D721Med (cell line): ENCODE measurements around the gene SETDB1.

Experiments
- DNase-seq: peaks from one replicate; pipeline ENCODE4 v3.0.0; 2011; ENCODE audit warnings: low spot score; ENCODE audit not compliant: insufficient read length
- FAIRE-seq: peaks from 2 replicates; lab custom pipeline; 2011; peaks lifted over from hg19 to GRCh38; lab: Jason Lieb, UNC
- TF ChIP-seq, protein P1 (sequence below): IDR thresholded peaks from 2 replicates; pipeline ENCODE4 v1.5.1; 2012; ENCODE audit warnings: mild to moderate bottlenecking, control low read depth; ENCODE audit not compliant: insufficient read depth; ENCODE audit errors: missing control alignments

Gene SETDB1

DNA sequence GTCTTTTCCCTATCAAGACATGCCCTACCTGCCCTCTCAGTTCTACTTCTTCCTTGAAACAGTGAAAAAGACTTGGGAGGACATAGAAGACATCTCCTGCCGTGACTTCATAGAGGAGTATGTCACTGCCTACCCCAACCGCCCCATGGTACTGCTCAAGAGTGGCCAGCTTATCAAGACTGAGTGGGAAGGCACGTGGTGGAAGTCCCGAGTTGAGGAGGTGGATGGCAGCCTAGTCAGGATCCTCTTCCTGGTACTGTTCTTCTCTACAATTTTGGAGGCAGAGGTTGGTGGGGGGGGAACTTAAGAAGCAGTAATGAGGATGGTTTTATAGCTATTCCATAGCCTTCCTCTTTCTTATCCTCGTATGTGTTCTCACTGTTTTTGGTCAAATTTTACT, 18.7 kb downstream of the SETDB1 start:
- no peak for FAIRE-seq
- no peak for DNase-seq
- TF ChIP-seq, protein P1, sequence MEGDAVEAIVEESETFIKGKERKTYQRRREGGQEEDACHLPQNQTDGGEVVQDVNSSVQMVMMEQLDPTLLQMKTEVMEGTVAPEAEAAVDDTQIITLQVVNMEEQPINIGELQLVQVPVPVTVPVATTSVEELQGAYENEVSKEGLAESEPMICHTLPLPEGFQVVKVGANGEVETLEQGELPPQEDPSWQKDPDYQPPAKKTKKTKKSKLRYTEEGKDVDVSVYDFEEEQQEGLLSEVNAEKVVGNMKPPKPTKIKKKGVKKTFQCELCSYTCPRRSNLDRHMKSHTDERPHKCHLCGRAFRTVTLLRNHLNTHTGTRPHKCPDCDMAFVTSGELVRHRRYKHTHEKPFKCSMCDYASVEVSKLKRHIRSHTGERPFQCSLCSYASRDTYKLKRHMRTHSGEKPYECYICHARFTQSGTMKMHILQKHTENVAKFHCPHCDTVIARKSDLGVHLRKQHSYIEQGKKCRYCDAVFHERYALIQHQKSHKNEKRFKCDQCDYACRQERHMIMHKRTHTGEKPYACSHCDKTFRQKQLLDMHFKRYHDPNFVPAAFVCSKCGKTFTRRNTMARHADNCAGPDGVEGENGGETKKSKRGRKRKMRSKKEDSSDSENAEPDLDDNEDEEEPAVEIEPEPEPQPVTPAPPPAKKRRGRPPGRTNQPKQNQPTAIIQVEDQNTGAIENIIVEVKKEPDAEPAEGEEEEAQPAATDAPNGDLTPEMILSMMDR: no peak

DNA sequence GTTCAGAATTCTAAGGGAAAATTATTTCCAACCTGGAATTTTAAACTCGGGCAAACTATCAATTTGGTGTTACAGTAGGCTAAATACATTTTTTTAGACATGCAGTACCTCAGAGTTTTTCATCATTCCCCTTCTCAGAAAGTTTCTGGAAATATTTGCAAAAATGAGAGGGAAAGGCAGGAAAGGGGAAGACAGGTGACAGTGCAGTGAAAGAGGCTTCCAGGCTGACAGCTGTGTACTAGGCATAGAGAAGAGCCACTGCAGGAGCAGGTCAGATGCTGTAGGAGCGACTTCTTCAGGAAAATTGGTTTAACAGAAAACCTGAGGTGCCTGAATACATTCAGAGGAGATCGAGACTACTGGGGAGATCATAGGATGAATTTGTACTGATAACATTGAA, 28.5 kb downstream of the SETDB1 start:
- DNase-seq: no peak
- TF ChIP-seq, protein P1: no peak
- no peak for FAIRE-seq

DNA sequence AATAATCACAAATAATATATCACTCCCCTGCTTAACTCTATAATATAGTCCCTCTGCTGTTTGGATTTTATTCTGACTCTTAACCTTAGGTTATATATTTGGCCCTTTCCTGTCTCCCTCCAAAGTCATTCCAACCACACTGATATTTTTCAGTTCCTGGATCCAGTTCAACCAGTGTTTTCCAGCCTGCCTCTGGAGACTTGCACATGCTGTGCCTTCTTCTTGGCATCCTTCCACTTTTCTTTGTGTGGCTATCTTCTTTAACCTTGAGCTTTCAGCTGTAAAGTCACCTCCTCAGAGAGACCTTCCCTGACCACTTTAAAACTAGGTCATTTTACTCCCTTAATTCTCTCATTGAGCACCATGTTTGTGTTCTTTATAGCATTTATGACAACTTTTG, 29.1 kb downstream of the SETDB1 start:
- no peak for DNase-seq
- FAIRE-seq: no peak
- TF ChIP-seq, protein P1: no peak

DNA sequence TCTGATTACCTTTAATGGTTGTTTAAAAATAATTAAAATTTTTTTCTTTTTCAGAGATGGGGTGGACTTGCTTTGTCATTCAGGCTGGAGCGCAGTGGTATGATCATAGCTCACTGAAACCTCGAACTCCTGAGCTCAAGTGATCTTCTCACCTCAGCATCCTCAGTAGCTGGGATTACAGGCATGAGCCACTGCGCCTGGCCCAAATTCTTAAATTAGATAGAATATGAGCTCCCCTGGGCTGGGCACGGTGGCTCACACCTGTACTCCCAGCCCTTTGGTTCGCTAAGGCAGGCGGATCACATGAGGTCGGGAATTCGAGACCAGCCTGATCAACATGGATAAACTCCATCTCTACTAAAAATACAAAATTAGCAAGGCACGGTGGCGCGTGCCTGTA, 31.5 kb downstream of the SETDB1 start:
- no peak for DNase-seq
- no peak for FAIRE-seq
- TF ChIP-seq, protein P1: no peak

DNA sequence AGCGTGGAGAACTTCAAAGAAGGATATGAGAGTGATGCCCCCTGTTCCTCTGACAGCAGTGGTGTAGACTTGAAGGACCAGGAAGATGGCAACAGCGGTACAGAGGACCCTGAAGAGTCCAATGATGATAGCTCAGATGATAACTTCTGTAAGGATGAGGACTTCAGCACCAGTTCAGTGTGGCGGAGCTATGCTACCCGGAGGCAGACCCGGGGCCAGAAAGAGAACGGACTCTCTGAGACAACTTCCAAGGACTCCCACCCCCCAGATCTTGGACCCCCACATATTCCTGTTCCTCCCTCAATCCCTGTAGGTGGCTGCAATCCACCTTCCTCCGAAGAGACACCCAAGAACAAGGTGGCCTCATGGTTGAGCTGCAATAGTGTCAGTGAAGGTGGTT, 34.5 kb downstream of the SETDB1 start:
- no peak for FAIRE-seq
- TF ChIP-seq, protein P1: no peak
- DNase-seq: no peak

DNA sequence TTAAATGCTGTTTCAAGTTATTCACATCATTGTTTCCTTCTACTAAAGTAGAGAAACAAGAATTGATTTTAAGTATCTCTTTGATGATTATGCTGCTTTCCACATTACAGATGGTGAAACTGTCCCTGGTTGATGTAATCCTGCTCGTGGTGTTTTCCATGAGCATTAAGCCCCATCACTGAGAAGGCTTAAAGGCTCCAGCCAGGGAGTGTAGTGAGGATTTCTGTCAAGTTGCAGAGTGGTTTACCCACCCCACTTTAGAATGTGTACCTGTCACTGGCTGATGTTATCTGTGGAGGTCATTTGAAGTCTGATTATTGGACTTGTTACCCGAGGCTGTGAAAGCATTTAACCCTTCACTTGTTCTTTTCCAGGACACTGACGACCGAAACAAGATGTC, 35.6 kb downstream of the SETDB1 start:
- FAIRE-seq (peak; percentile 99), DNase-seq (peak; percentile 93)
- TF ChIP-seq, protein P1: no peak

DNA sequence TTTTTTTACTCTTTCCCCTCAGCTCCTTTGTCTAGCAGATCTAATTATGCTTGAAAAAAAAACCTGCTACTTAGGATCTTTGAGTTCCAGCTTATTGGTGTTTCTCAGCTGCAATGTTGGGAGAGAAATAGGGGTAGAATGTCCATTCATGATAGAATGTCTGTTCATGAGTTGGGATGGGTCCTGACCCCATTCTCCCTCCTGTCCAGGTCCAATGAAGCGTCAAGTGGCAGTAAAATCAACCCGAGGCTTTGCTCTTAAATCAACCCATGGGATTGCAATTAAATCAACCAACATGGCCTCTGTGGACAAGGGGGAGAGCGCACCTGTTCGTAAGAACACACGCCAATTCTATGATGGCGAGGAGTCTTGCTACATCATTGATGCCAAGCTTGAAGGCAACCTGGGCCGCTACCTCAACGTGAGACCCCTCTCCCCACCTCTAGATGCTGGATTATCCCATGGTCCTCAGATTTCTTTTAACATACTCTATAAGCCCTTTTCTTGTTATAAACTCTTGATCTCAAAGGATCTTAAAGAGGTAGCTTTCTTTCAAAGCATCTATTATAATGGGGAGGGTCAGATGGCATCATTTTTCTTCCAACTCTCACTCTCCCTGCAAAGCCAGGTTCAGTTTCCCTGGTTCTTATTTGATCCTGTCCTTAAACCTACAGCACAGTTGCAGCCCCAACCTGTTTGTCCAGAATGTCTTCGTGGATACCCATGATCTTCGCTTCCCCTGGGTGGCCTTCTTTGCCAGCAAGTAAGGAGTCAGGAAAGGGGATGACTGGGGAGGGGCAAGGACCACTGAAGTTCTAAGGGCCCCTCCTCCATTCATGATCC, 37.4 kb downstream of the SETDB1 start:
- TF ChIP-seq, protein P1: no peak
- FAIRE-seq: no peak
- no peak for DNase-seq
